ENCODE measurements around the gene CMTR2. TPM values are rescaled to one million over a fixed set of nuclear protein-coding genes. Genes with fewer than 3 reads are reported as not detected.

CMTR2 gene
- polyA plus RNA-seq, 1 donor: 34.9 TPM

Other genes with a start within 250 kb of the CMTR2 start
- 3.2 TPM for gene HYDIN, start 58.7 kb downstream of the CMTR2 start, polyA plus RNA-seq
- gene CALB2, start 69.3 kb upstream of the CMTR2 start, polyA plus RNA-seq: 1.5 TPM
- not detected for gene TLE7, start 152.7 kb upstream of the CMTR2 start, polyA plus RNA-seq
- 11.6 TPM for gene ZNF23, start 172.8 kb upstream of the CMTR2 start, polyA plus RNA-seq
- gene ZNF19, start 199.9 kb upstream of the CMTR2 start, polyA plus RNA-seq: 8.1 TPM
- gene CHST4, start 237.0 kb upstream of the CMTR2 start, polyA plus RNA-seq: 0.12 TPM

All from large intestine (tissue), 1 donor.